ENCODE data around the gene FCSK. TPM values are rescaled to one million over a fixed set of nuclear protein-coding genes. Genes with fewer than 3 reads are reported as not detected.

The FCSK gene
- total and polyA plus RNA-seq, 2 of the 8 experiments (the other 6 are each of a cell fraction or from before 2014, with no cell fraction given): 4.6 to 5.1 TPM

DNA sequence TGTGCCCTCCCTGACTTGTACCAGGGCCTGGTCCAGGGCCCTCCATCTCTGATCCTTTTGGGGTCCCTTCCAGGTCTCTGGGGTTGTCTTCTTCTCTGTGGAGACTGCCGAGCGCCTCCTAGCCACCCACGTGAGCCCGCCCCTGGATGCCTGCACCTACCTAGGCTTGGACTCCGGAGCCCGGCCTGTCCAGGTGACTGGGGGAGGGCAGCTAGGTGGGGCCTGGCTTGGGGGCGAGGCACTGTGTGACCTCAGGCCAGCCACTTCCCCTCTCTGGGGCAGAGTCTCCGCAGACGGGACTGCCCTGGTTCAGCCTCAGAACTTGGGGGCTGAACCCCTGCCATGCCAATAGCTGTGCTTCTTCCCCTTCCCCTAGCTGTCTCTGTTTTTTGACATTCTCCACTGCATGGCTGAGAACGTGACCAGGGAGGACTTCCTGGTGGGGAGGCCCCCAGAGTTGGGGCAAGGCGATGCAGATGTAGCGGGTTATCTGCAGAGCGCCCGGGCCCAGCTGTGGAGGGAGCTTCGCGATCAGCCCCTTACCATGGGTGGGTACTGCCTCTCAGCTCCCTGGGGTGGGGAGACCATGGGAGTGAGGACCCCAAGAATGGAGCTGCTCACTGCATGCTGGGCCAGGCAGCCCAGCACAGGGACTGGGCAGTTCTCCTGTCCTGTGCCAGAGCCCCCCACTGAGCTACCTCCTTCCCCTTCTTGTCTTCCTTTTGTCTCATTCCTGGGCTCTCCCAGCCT, 14.6 kb downstream of the FCSK start:
- Histone ChIP-seq H2BK5ac (ENCODE audit: low read depth, low read length) (no peak overlapping the region), H3K23ac (ENCODE audit: insufficient read length) (no peak overlapping the region), H2BK12ac (ENCODE audit: low read depth, low read length) (no peak overlapping the region), H2BK20ac (ENCODE audit: low read length) (0 out of 2 replicates have a peak overlapping the region, but pooled peaks have one; percentile 48), H2AK5ac (ENCODE audit: low read depth, low read length) (no peak overlapping the region), H3K23me2 (ENCODE audit: low read depth, low read length) (no peaks in the 10 kb centered on the region), H3K79me2 (ENCODE audit: control insufficient read depth in 1 of 2, insufficient read depth in 2 of 2, low read length in 2 of 2) (no peaks in the 10 kb centered on the region), H3K18ac (ENCODE audit: extremely low read depth, low read length) (no peak overlapping the region), H3K9ac (replicated peaks in 1 of 4; ENCODE audit: extremely low read depth in 1 of 4, low read depth in 3 of 4, low read length in 3 of 4) (no peak overlapping the region), H3K14ac (ENCODE audit: insufficient read length) (no peak overlapping the region), H3K79me1 (ENCODE audit: low read depth, low read length) (no peaks in the 10 kb centered on the region), H2BK15ac (ENCODE audit: low read length) (no peak overlapping the region), H3K4me1 (replicated peaks in 1 of 4; ENCODE audit: control insufficient read depth in 3 of 4, insufficient read depth in 4 of 4, low read length in 3 of 4) (no peaks in the 10 kb centered on the region), H3K36me3 (ENCODE audit: control insufficient read depth in 2 of 4, insufficient read depth in 4 of 4, low read length in 3 of 4) (no peaks in the 10 kb centered on the region), H2BK120ac (replicated peaks; ENCODE audit: low read depth, low read length) (no peak overlapping the region), H3K27me3 (replicated peaks in 1 of 4; ENCODE audit: control insufficient read depth in 3 of 4, extremely low read depth in 1 of 4, insufficient read depth in 3 of 4, low read length in 3 of 4) (no peaks in the 10 kb centered on the region), H4K91ac (replicated peaks; ENCODE audit: insufficient read length, low read length) (peak overlapping the region; percentile 40), H4K20me1 (replicated peaks in 1 of 2; ENCODE audit: control insufficient read depth in 1 of 2, insufficient read depth in 2 of 2, low read length in 2 of 2) (peaks cover 0 to 2% of the 10 kb centered on the region in 2 experiments), H4K5ac (ENCODE audit: insufficient read length, low read depth, low read length) (no peak overlapping the region), H3K9me3 (ENCODE audit: insufficient read depth in 2 of 2, low read depth in 1 of 2, low read length in 1 of 2) (no peaks in the 10 kb centered on the region), H4K8ac (ENCODE audit: extremely low read depth, insufficient read depth, low read length) (0 out of 2 replicates have a peak overlapping the region, but pooled peaks have one; percentile 68), H3K4ac (replicated peaks; ENCODE audit: insufficient read length, low read depth, low read length) (no peak overlapping the region), H3K27ac (ENCODE audit: low read depth, low read length) (no peak overlapping the region), H3K4me3 (ENCODE audit: extremely low read depth in 1 of 4, insufficient read depth in 2 of 4, low read depth in 3 of 4, low read length in 4 of 4) (no peak overlapping the region), H2AFZ (ENCODE audit: low read length) (no peak overlapping the region), H3K4me2 (ENCODE audit: insufficient read depth in 1 of 2, low read depth in 2 of 2, low read length in 2 of 2) (no peak overlapping the region), H3K56ac (replicated peaks; ENCODE audit: insufficient read length, low read depth, low read length) (no peak overlapping the region)
- DNase-seq (ENCODE audit: low read depth in 1 of 2, low spot score in 2 of 2) (no peak), FAIRE-seq (no peak)
- TF ChIP-seq BCL11A (IDR thresholded peaks at IDR 0.05; ENCODE audit: low read depth in 2 of 2, low read length in 2 of 2): no peak
- TF ChIP-seq POLR2AphosphoS5 (IDR thresholded peaks at IDR 0.05; ENCODE audit: low read depth, low read length): no peak
- no peak for TF ChIP-seq CREB1 (IDR thresholded peaks at IDR 0.05)
- TF ChIP-seq JUND (IDR thresholded peaks at IDR 0.05; ENCODE audit: low read length): no peak
- 95% methylated on average over 13 of the region's 16 CpGs; no CpG with 5 or more reads in 1 of the 2 experiments for WGBS, 2 experiments (ENCODE audit: extremely low coverage in 1 of 2, insufficient coverage in 1 of 2, insufficient read length in 1 of 2, insufficient replicate concordance in 2 of 2, low coverage in 1 of 2, low lambda C conversion rate in 2 of 2, missing lambda C conversion rate in 1 of 2)
- POLR2A ChIA-PET (ENCODE audit: partially characterized antibody): interaction anchor here (0.5 to 4.5 kb wide), 4 partner anchors 14 to 71 kb away, joined by 3 to 20 read pairs (median 3); partner anchors contain the start of gene FCSK
- CTCF ChIA-PET (ENCODE audit: partially characterized antibody): interaction anchor here (0.5 to 13.6 kb wide), 14 partner anchors 11 to 185 kb away, joined by 3 to 180 read pairs (median 6); partner anchors contain the start of gene FCSK
